NCI-H460 (cell line): ENCODE measurements around the gene LBX1. TPM values are rescaled to one million over a fixed set of nuclear protein-coding genes. Genes with fewer than 3 reads are reported as not detected.

ENCODE experiments used
- DNase-seq: peaks from one replicate; pipeline ENCODE4 v3.0.0-alpha.2; 2016; ENCODE audit warnings: low read depth; ENCODE audit errors: extremely low read depth
- total RNA-seq: library from RNA; depleted of rRNA; stranded (reverse); fragments of >200 nt; shearing (Covaris generic); gene quantifications from 2 replicates; pipeline ENCODE4 v1.2.3, GENCODE V29; 2014

The LBX1 gene
- total RNA-seq, 1 experiment from 2014 or later = 0.10 TPM

DNA sequence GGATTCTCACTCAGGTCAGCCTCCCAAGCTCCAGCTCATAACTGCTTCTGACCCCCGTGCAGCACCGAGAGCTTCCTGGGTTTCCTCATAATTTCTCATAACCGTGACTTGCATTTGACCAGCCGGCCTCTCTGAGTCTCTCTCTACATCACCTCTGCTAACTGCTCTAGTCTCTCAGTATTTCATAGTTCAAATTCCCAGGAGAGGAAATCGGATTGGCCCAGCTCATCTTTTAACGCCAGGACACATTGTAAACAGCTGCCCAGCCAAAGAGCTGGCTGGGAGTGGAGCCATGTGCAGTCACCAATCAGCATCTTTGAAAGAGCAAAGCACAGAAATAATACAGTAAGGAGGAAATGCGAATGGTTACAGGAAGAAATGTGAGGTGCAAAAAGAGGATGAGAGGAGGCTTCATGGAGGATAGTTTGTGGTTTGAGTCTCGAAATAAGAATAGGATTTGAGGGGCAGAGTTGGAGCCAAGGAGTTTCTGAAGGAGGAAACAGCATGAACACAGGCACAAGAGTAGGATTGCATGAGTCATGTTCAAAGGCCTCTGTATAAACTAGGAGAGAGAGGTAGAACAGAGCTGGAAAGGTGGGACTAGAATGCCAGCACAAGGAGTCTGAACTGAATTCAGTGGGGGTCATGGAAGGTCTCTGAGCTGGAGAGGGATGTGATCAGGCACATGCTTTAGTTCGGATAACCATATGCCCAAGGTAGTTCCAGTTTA lies 15.2 kb upstream of the LBX1 start:
- no peak for DNase-seq

- DNase-seq = no peak
Observed at GRCh38 chr10:101241840-101242707, 12.8 kb upstream of the LBX1 start.

DNA sequence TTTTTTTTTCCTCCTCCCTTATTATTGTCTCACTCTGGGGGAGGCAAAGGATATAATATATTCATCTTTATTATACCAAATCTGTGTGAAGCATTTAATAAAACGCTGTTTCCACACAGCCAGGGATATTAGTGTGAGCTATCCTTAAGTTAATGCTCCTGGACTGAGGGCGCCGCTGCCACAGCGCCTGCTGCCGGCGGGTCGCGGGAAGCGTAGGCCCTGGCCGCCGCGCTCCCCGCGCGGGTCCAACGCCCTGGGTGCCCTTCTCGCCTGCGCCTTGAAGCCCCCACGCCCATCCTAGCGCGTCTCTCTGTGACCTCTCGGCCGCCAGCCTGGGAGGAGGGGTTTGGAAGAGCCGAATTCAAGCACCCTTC lies 9.5 kb upstream of the LBX1 start:
- no peak for DNase-seq

- no peak for DNase-seq
Observed at GRCh38 chr10:101237982-101238731, 8.9 kb upstream of the LBX1 start.

GRCh38 chr10:101237081-101237981 lies 8.1 kb upstream of the LBX1 start:
- no peak for DNase-seq

DNA sequence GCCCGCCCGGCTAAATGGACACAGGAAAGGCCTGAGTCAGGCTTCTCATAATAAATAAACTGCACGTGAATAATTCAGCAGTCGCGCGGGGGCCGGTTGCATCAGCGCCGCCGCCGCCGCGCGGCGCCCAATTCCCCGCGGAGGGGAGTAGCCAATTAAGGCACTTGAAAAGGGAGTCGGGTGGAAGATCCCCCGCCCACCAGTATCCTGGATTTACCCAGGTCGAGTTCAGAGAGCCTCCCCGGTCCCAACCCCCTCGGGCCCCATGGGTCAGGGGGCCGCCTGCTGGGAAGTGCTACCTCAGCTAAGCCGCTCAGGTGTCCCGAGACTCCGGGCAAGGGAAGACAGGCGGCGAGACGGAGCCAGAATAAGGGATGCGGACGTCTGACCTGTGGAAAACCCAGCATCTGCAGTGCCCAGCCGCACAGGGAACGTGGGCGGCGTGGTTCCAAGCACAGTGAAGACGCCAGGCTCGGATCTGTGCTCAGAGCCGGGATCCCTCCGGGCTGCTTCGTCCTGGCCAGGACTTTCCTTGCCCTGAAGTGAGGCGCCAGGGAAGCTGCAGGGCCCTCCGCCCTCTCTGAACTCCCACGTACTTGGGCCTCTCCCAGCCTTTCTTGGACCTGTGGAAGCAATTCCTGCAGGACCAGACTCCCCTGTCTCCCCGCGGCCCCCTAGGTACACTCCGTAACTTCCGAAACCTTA lies 7.3 kb upstream of the LBX1 start:
- DNase-seq = no peak

DNA sequence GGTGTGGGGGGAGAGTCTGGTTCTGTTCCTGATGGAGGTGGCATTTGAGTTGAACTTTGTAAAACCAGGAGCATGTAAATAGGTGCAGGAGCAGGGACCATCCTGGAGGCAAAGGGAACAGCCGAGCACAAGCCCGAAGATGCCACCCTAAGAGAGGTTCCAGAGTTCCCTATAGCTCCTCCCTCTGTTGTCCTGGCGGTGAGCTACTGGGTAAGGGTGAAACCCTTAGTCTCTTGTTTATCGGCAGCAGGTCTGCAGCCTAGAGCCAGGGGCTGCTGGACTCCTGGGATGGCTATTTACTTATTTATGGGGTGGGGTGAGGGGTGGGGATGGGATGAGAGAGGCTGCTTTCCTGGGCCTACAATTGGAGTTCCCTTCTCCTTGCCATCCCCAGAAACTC lies 6.5 kb upstream of the LBX1 start:
- DNase-seq = no peak

DNA sequence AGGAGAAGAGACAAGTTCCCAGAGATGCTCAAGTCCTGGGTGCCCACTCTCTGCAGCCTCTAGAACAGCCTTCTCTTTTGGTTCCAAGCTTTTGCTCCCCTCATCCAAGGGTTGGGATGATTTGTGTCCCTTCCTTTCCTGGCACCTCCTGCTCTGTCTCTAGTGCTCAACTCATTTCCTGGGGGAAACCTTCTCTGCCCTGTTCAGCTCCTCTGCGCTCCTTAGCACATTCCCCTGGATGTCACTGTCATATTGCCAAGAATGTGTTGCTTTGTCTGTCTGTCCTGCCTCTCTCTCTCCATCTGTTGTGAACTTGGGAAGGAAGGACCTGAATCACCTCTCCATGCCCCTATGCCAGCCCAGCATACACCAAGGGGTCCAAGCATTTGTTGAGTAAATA lies 5.1 kb upstream of the LBX1 start:
- no peak for DNase-seq

DNA sequence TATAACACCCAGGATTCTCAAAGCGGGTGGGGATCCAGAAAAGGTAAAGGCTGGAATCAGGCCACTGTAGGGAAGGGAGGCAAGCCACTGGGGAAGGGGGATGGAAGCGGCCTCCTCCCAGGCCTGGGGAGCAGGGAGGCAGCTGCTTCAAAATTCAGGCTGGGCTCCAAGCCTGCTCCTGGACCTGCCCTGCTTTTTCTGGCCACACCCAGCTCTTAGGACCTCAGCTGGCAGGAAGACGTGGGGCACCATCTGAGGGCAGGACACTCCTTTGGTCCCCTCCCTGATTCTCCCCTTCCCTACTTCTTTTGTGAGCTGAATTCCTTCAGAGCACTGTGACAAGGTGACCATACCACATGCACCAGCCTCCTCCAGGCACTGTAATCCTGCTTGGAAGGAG lies 4.6 kb upstream of the LBX1 start:
- DNase-seq = no peak

DNA sequence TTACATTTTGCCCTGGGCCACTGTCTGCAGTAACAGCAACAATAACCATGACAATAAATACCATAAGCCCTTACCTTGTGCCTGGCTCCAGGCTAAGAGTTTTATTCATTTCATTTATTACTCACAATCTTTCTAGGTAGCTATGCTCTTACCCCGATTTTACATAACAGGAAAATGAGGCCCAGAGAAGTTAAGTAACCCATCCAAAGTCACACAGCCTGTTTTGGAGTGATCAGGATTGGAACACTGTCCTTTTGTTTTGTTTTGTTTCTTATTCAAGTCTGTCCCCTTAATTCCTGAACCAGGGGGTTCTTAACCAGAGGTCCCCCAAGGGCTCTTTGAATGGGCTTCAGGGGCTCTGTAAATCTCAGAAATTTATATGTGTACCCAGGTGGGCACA lies 4.2 kb upstream of the LBX1 start:
- no peak for DNase-seq

GRCh38 chr10:101231912-101232689 lies 2.8 kb upstream of the LBX1 start:
- no peak for DNase-seq

GRCh38 chr10:101231092-101231491 lies 1.8 kb upstream of the LBX1 start:
- no peak for DNase-seq

DNA sequence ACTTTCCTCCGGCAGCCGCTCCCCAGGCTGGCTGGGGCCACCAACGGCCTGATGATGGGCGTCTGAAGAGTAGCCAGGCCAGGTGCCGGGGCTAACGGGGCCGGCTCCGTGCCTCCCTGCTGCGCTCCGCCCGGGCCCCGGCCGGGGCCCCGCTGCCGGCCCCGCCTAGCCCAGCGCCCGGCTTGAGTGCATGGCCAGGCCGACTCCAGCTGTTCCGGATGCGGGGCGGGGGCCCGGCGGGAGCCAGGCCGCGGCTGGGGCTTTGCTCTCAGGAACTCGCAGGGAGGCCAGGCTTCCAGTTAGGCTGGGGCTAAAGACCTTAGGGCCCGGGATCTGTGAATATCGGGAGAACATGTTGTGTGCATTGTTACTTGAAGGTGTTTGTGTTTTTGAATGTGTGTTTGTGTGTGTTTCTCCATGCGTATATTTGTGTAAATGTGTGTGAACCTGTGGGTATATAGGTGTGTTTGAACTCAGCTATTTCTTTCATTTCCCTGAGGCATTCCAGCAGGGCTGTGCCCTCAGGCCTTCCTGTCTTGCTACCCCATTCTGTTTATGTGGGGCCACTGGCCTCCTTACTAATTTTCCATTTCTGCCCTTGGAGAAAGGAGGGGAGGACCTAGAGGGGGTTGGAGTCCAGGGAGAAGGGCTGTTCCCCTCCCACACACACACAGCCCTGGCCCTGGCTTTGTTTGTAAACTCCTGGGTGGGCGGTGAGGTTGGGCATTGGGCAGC lies 1.1 kb upstream of the LBX1 start:
- no peak for DNase-seq

- no peak for DNase-seq
Observed at GRCh38 chr10:101228966-101229265, 347 bp downstream of the LBX1 start.

DNA sequence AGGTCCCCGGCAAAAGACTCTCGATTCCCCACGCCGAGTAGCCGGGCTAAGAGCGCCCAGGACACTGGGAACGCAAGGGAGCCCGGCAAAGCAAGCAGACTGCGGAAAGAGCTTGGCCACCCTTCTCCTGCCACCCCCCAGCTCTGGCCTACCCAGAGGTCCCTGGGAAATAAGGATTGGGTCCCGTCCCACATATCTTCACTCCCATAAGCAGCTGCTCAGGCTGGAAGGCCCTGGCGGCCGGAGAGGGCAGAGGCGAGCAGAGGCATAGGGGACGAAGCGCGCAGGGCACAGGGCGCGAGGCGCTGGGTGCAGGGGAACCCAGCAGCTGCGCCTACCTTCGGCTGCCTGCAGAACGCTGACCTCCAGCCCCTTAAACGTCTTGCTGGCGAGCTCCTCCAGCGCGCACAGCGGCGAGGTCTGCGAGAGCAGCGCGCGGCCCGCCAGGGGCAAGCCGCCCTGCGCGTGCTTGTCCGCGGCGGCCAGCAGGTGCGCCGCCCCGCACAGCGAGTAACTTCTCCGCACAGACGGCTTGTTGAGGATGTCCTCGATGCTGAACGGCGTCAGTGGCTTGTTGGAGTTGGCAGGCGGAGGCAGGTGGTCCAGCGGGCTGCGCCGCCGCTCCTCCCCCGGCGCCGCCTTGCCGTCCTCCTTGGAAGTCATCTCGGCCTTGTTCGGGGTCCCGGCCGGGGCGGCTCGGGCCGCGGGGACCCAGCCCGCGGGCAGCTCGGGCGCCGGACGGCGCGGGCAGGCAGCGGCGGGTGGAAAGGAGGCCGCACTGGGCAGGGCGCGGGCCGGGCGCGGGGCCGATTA lies 904 bp downstream of the LBX1 start:
- no peak for DNase-seq

GRCh38 chr10:101227429-101228152 lies 1.7 kb downstream of the LBX1 start:
- DNase-seq = no peak
